GM23248 (cell line): ENCODE data around the gene POM121L12.

Source experiments
- EZH2 ChIP-seq: fragments of 200-600 bp; sonication (generic); IDR thresholded peaks from 2 replicates; pipeline ENCODE4 v1.6.1; 2018; ENCODE audit warnings: antibody characterized with exemption, mild to moderate bottlenecking; ENCODE audit not compliant: insufficient read depth, poor library complexity, severe bottlenecking
- EZH2phosphoT487 ChIP-seq: fragments of 200-600 bp; sonication (generic); IDR thresholded peaks from 2 replicates; pipeline ENCODE4 v1.6.1; 2018; ENCODE audit warnings: antibody characterized with exemption, moderate library complexity, mild to moderate bottlenecking, low read depth; ENCODE audit not compliant: insufficient read depth

DNA sequence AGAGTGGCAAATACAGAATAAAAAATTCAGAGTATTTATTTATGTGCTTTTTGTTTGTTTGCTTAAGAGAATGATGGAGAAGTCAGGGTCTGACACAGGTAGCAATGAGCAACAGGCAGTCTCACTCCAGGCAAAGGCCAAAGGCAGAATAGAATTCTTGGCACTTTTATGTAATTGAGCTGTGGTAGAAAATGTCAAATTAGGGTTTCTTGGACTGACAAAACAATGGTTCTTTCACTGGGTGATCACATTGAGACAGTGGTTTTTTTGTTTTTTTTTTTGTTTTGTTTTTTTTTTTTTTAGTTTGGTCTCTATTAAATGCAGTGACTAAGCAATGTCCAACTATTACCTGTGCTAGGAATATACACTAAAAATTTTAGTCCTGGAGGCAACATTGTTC, 27.4 kb downstream of the POM121L12 start:
- TF ChIP-seq EZH2 (no peak), EZH2phosphoT487 (no peak)
